ENCODE measurements around the gene INPP5A.
A peak's percentile ranks its signal among the peaks of the same experiment; 100 is the strongest.
"Not testable (repeated sequence)": the region's sequence is repeated elsewhere in the genome, so short reads cannot be mapped to it uniquely, and the experiment has no call there.

INPP5A gene

DNA sequence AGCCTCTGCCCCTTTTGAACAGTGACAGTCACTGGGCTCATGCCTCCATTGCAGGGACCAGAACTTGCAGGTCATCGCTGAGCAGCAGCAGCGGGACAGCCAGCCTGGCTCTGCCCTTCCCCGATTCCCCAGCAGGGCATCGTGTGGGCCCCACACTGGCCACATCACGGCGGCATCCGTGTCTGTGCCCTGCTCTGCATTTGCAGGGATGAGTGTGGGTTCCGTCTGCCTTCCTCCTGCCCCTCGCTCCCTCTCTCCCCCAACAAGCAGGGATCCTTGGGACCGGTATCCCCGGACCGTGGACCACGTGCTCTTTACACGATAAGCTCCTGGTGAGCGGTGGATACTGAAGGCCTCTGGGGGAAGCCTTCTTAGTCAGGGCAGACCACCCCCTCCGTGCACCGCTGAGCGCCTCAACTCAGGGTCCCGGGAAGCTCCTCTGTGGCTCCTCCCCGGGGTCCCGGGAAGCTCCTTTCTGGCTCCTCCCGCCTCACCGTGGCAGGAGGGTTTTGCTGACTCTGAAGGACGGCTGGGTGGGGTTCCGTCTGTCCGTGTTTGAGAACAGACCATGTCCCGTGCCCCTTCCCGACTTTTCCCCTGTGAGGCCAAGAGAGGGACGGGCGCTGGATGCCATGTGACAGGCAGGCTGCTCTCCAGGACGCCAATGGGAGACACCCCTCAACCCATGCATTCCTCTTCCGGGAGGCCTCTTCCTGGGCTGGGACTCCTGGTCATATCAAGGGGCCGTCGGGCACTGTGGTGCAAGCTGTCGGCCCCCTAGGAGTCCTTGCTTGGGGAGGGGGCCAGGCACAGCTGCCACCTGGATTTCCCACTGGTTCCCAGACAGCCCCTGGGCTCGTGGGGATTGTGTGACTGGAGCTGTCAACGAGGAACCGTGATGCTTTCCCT, 271.9 kb downstream of the INPP5A start:
- no peak for DNase-seq

DNA sequence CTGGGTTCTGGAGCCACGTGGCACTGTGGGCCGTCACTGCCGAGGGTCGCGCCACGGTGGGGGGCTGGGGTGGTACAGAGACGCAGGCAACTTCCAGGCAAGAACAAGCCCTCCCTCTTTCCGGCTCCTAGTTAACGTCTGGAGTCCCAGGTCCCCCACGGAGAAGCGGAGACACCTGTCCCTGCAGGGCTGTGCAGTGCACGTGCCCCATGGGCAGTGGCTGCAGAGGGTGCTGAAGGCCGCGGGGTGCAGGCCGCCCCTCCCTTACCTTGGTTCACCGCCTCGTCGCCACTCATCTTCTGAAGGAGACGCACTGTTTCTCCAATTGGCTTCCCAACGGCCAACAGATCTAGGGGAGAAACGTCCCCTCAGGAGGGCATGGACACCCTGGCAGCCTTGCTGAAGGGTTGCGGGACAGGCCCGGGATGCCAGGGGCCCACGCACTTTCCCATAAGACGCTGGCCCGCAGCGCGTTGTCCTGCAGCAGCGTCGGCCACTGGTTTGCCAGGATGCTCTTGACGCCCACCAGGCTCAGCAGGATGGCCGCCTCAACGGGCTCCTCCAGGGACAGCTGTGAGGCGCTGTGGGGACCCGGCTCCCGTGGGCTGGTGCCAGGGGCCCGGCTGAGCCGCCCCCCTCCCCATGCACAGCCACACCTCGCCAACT, 272.7 kb downstream of the INPP5A start:
- DNase-seq, result no peak

DNA sequence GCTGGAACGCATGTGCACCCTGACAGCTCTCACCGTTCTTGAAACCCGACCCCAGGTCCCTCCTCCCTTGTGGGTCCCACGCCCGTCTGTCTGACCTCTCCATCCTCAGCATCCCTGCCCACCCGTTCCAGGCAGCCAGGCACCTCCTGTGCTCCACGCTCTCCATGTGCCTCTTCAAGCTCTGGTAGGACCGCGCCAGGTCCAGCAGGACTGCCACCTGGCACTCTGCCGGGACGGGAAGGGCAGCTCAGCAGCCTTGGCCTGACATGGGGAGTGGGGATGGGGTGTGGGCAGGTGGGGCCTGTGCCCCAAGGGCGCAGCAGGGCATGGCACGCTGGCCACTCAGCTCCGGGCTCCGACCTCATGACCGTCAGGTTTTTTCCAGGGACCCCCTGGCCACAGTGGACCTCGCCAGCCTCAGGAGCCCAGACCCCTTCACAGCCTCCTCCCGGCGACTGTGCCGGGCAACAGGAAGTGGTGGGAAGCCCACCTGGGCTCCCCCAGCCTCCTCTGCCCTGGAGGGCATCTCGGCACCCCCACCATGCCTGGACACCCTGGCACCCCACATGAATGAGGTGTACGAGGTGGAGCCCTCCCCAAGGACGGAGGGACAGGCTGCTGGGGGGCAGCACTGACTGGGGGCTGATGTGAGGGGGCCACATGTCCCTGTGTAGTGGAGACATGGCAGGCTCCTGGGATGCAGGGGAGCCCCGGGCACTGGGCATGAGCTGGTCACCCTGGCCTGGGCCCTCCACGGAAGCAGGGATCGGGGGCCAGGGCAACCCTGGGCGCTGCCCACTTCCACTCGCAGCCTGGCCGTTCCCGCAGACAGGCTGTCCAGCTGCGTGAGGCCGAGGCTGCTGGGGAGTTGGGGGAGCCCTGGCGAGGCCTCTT, 273.5 kb downstream of the INPP5A start:
- no peak for DNase-seq

DNA sequence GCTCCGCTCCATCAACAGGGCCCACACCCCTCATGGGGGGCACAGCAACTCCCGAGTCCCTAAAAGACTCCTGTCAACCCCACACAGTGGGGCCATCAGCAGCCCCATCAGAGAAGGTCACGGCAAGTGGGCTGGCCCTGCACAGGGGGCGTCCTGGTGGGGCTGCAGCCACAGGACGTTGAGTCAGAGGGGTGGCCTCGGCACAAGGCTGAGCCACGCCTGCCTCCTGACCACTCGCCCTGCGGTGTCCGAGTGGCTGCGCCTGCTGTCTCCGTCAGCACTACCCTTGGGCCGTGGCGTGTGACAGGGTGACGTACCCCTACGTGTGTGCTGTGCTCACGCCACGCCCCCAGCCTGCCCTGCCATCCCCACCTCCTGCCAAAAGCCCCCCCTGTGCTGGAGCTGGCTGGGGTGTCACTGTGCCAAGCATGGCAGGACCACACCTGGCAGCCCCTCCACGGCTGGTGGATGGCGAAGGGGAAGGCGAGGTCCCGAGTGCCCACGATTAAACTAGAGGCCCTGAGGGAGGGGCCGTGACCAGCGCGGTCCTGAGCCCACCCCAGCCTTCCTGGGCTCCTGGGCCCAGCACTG, 274.4 kb downstream of the INPP5A start:
- no peak for DNase-seq

DNA sequence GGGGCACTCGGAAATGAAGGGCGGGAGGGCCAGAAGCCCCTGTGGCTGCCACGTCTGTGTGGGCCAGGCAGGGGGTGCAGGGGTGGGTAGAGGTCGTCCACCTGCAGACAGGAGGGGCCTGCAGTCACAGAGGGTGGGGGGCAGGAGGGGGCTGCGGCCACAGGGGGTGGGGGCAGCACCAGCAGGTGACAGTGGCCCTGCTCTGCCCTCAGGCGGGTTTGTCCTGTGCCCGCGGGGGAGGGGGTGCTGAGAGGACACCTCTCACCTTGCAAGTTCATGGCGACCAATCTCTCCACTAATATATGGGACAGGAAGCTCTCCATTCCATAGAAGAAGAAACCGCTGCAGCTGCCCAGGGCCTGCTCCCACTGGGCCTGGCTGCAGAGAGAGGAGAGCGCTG, 274.9 kb downstream of the INPP5A start:
- DNase-seq, result no peak

DNA sequence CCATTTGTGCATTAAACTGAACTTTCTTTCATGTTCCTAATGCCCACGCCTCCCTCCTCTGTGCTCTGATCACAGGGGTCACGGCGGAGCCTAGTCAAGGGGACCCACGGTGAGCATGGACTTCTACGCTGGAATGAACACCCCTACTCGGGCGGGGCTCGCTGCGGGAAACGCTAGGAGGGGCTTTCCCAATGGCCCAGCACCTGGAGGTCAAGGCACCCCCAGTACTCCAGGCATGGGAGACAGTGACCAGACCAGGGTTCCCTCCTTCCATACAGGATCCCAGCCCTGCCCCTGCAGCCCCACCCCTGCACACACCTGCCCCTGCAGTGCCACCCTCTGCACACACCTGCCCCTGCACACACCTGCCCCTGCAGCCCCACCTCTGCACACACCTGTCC, 275.4 kb downstream of the INPP5A start:
- no peak for DNase-seq

DNA sequence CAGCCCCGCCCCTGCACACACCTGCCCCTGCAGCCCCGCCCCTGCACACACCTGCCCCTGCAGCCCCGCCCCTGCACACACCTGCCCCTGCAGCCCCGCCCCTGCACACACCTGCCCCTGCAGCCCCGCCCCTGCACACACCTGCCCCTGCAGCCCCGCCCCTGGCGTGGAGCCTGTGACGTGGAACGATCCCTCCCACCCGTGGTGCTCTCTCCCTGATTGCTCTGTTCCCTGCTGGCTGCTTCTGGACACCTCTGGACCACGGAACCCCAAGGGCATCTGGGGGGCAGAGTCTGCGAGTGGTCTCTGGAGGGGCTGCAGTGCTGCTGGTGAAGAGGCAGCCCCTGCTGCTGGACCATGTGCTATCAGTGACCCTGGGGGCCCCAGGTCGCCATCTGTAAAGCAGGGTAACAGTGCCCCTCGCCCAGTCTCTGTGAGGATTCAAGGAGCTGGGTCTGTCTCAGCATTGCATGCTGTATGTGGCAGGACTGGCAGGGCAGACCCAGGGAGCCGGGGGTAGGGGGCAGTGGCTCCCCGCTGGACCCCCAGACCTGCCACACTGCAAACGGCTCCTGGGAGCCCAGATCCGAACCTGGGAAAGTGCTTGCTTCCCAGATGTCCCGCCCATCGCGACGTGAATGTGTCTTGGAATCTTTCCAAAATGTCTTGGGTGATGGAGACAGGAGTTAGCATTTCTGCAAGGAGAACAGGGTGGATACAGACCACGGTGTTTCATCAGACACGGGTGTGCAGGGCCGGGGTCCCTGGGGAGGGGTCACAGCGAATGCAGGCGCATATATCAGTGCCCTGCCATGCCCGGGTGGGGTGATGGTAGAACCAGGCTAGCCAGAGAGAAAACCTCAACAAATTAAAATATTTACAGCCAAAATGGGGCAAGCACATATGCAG, 276.2 kb downstream of the INPP5A start:
- no peak for DNase-seq

DNA sequence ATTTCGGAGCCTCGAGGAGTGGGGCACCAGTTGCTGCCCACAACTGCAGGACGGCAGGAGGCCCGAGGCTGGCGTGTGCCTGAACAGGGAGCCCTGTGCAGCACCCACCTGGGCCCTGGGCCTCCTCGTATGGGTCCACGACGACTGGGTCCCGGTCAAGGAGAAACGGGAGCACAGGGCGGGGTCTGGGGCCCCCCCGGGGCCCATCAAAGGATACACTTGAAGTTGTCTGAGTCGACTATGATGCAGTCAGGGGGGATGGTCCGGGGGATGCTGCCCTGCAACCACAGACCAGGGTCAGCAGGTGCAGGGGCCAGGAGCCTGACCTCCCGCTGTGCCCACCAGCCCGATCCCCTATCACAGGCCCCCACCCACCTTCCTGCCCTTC, 276.9 kb downstream of the INPP5A start:
- no peak for DNase-seq

DNA sequence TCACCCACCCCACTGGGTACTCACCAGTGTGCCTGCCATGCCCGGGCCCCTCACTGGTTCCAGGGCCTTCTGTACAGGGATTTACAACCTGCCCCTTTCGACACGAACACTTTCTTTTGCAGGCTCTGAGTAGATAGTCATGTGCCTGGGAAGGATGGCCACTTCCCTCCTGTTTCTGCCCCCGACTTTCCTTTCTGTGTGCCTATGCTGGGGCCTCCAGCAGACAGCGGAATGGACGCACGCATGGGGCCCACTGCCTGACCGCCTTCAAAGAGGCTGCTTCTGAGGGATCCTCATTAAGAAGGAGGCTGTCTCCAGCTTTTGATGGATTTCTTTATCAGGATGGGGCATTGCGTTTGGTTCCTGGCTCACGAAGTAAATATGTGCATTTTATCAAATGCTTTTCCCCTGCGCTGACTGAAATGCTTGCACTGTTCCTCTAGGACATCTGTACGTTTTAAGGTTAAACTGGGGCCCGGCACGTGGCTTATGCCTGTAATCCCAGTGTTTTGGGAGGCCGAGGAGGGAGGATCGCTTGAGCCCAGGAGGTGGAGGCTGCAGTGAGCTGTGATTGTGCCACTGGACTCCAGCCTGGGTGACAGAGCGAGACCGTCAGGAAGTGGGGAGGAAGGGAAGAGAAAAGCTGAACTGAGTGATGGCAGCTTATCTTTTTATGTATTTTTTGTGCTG, 277.7 kb downstream of the INPP5A start:
- no peak for DNase-seq

DNA sequence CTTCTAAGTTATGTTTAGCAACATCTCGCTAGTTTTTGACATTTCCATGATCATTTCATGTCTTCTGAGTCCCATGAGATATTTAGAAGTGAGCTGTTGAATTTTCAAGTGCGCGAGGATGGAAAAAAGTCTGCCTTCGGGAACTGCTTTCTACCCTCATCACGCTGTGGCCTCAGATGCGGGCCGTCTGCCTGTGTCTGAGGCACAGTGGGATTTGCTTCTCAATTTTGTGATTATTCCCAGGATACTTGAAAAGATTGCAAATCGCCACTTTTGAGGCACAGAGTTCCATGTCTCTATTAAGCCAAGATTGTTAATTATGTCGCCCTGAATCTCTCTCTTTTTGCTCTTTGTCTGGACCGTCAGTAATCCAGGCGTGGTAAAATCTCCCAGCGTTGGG, 279.1 kb downstream of the INPP5A start:
- no peak for DNase-seq

DNA sequence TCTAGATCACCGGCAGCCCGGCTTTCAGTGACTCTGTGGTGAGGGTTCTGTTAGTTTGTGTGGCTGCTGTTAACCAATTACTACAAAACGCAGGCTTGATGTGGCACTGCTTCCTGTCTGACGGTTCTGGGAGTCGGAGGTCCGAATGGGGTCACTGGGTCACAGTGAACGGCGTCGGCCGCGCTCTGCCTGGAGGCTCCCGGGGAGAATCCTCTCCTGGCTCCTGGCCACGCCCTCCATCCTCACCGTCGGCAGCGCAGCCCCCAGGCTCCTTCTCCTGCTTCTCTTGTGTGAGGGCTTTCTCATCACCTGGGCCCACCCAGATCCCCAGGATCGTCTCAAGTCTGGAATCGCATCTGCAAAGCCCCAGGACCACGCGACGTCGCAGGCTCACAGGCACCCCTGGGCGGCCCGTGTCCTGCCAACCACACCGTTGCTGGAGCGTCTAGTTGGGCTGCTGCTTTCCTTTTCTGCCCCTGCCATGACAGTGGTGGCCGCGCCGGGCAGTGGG, 280.2 kb downstream of the INPP5A start:
- DNase-seq, result no peak

DNA sequence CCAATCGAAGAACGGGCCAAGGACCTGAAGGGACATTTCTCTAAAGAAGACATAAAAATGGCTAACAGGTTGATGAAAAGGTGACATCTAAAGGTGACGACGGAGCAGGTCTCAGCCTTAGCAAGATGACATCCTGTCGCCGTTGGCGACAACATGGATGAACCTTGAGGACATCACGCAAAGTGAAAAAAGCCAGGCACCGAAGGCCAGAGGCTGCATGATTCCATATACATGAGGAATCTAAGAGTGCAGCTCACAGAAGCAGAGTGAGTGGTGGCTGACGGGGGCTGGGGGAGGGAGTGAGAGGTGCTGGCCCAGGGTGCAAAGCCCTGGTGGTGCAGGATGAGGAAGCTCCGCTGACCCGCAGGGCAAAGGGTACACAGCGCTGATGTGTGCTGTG, 282.5 kb downstream of the INPP5A start:
- no peak for DNase-seq

DNA sequence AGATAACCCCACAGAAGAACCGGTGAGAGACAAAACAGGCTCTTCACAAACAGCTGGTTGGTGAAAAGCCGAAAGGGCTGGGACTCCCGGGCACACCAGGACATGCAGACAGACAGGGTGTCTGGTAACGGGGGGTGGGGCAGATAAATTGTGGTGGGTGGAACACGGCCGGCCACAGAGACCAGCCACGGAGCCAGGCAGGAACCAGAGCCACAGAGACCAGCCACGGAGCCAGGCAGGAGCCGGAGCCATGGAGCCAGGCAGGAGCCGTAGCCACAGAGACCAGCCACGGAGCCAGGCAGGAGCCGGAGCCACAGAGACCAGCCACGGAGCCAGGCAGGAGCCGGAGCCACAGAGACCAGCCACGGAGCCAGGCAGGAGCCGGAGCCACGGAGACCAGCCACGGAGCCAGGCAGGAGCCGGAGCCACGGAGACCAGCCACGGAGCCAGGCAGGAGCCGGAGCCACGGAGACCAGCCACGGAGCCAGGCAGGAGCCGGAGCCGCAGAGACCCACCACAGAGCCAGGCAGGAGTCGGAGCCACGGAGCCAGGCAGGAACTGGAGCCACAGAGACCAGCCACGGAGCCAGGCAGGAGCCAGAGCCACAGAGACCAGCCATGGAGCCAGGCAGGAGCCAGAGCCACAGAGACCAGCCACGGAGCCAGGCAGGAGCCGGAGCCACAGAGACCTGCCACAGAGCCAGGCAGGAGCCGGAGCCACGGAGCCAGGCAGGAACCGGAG, 288.4 kb downstream of the INPP5A start:
- DNase-seq, result not testable (repeated sequence)

DNA sequence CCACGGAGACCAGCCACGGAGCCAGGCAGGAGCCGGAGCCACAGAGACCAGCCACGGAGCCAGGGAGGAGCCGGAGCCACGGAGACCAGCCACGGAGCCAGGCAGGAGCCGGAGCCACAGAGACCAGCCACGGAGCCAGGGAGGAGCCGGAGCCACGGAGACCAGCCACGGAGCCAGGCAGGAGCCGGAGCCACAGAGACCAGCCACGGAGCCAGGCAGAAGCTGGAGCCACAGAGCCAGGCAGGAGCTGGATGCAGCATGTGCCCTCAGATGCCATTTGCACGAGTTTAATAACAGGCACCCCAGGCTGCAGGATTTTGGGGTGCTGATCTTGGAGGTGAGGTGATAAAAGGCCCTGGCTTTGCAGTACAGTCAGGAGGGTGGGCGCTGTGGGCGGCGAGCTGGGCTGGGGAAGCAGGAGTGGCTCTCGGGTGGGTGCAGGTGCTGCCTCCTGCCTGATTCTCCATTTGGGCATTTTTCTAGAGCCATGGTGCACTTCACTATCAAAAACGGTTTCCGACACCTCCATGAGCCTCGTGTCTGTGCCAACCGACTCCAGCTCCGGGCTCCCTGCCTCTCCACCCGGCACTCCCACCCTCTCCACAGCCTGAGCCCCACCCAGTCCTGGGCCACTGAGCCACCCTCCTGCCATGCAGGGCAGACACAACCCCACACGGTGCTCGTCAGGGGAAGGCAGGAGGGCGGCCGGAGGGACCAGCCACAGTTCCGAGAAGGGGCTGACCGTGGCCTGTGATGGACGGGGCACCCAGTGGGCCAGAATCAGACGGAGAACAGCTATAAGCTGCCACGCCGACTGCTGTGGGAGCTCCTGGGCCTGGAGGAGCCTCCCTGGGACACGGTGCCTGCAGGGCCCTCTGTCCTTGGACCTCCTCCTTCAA, 289.2 kb downstream of the INPP5A start:
- no peak for DNase-seq

DNA sequence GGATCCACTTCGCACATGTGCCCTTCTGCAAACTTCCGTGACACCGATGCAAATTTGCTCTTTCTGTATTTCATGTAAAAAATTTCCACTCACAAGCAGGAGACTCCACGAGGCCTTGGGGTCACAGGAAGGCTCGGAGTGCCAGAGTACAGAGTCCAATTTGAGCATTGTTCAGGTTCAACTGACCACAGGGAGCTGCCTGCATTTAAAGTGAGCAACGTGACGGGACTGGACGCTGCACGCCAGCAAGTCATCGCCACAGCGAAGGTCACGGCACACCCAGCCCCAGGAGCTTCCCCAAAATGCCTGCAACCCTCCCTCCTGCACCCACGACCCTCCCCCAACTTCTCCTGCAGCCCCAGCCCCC, 289.8 kb downstream of the INPP5A start:
- no peak for DNase-seq

DNA sequence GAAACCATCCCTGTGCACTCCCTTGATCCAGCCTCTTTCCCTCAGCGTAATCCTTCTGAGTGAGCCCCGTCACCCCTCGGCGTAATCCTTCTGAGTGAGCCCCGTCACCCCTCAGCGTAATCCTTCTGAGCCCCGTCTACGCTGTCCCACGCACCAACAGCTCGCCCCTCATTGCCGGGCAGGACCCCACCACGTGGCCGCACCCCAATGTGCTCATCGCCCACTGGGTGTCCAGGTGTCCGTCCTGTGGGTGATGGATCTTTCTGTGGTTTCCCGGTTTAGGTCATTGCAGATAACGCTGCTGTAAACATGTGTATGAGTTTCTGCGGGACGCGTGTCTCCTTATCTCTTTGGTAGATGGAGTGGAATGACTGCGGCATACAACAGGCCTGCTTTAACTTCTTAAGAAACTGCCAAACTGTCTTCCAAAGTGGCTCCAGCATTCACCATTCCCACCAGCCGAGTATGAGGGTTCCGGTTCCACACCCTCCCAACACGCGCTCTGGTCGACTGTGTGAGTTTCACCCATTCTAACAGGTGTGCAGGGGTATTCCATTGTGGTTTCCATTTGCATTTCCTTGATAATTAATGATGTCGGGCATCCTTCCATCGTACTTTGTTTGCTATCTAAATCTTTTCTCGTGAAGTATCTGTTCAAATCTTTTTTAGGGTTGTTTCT, 290.4 kb downstream of the INPP5A start:
- DNase-seq, result no peak

DNA sequence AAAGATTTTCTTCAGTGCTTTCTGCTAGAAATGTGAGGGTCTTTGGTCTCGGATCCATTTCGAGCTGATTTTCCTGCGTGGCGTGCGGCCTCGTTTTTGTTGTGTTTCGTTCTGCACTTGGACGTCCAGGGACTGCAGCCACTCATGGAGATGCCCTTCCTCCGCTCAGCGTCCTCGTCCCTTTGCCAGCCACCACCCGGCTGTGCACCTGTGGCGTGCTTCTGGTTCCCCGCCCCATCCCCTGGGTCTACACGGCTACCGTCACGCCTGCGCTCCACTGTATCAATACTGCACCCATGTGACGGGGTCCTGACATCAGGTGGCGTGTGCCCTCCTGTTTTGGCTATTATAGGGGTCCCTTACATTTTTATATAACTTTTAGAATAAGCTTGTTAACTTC, 291.1 kb downstream of the INPP5A start:
- no peak for DNase-seq

DNA sequence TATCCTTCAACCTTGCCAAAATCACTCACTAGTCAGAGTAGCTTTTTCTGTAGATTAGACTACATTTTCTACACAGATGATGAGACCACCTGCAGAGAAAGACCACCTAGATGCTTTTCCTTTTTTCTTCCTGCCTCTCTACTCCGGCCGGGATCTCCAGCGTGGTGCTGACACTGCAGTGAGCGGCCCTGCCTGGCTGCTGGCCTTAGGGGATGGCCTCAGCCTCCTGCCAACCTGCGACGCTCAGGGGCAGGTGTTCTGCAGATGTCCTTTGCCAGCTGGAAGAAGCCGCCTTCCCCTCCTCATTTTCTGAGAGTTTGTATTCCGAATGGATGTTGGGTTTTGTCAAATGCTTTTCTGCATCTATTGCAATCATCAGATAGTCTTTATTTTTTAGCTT, 291.8 kb downstream of the INPP5A start:
- peak; percentile 28 for DNase-seq

All from islet precursor cell (in vitro differentiated cells).